ENCODE data around the gene ACSL1.

Gene ACSL1

GRCh38 chr4:184719407-184719806 is 106.4 kb downstream of the ACSL1 start:
- no peak for DNase-seq

- no peak for DNase-seq
These were observed 110.2 kb downstream of the ACSL1 start for GRCh38 chr4:184715526-184715925.

DNA sequence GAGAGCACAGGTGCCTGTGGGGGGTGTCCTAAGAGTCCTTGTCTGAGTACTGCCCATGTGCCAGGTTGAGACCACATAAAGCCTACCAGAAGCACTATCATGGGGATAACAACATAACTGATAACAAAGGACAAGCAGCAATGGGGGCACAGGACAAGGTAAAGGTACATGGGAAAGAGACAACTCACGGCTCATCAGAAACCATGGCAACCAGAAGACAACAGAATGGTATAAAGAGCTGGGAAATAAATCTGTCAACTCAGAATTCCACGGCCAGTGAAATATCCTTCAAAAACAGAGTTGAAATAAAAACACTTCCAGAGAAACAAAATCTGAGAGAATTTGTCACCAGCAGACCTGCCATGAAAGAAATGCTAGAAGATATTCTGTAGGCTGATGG is 111.9 kb downstream of the ACSL1 start:
- no peak for DNase-seq

DNA sequence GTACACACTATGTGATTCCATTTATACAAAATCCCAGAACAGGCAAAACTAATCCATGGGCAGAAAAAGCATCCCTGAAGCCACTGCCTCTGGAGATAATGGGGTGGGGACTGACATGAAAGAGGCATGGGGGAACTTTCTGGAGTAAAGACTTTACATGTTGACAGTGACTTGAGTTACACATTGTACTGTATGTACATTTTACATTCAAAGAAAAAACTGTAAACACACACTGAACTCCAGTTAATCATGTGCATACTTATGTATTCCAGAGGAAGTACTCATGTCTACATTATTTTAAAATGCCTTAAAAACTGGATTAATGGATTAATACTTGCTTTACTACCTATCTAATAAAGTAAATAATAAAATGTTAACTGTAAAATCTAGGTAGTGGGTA is 113.4 kb downstream of the ACSL1 start:
- no peak for DNase-seq

DNA sequence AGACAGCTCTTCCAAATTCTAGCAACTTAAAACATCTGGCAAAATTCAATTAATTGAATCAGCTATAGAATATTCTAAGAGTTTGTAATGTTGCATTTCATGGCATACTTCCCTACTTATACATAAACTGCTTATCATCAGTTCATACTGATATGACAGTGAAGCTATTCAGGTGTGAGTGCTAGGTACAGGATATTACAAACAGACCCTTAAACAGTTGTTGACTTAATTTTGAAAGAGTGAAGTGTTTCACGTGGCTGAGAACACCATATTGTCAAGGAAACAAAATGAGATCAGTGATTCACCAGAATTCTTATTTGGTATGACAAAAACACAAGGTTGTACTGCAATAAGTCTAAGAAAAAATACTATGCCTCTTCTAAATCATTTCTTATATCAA is 119.3 kb downstream of the ACSL1 start:
- DNase-seq: no peak

GRCh38 chr4:184705692-184706091 is 120.1 kb downstream of the ACSL1 start:
- DNase-seq: no peak
